KBM-7 (cell line): ENCODE data around the gene DNM1.

Experiments
- DNase-seq: peaks from one replicate; pipeline ENCODE4 v3.0.0-alpha.2; 2015
- in situ Hi-C: fragments of 300-500 bp; cut with MboI; formaldehyde crosslinking; loops from 2 replicates; pipeline ENCODE4 v1.14.3; 2020; ENCODE audit warnings: low sequenced_read_pairs, low pct_unique_long_range_greater_than_20kb, mixed read lengths

Gene DNM1

DNA sequence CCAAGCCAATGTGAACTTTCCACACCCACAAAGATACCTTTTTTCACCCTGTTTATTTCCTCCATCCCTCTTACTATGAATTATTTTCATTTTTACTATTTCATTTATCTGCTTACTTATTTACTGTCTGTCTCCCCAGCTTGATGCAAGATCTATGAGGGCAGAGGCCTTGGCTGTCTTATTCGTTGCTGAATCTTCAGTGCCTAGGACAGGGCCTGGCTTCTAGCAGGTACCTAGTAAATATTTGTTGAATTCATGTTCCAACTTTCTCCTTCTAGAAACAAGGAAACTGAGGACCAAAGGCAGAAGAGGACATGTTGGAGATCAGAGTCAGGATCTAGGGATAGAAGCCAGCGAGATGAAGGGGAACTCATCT lies 543 bp upstream of the DNM1 start:
- in situ Hi-C loops = no loop called here
- DNase-seq = no peak

DNA sequence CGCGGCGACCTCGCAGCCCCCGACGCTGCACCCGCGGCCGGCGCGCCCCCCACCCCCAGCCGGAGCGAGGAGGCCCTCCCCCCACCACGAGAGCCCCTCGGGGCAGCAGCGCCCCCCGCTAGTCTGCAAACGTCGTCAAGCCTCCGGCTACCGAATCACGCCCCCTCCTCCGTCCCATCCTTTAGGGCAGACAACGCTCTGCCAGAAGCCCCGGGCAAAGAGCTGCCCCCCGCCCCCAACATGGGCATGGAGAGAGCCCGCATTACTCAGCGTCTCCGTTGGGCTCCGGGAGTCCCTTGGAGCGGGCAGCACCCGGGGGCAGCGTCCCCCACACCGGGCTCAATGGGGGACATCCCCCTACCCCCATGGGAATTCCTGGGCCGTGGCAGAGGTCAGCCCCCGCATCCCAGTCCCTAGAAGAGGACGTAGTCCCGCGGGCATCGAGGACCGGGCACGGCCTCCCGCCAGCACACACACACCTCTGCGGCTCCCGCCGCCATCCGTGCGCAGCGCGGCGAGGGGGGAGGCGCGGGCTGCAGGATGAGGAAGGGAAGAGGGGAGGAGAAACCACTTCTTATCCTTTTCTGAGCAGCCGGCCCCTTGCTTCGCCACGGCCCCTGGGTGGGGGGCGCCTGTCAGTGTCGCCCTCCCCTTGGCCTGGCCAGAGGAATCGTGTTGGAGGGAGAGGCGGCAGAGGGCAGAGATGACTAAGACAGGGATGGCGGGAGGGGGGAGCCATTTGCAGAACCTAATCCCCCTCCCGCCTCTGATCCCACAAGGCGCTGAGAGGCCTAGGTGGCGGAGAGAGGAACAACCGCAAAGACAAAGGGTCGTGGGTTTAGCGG lies 750 bp downstream of the DNM1 start:
- in situ Hi-C loops = no loop called here
- DNase-seq = peak; percentile 78

DNA sequence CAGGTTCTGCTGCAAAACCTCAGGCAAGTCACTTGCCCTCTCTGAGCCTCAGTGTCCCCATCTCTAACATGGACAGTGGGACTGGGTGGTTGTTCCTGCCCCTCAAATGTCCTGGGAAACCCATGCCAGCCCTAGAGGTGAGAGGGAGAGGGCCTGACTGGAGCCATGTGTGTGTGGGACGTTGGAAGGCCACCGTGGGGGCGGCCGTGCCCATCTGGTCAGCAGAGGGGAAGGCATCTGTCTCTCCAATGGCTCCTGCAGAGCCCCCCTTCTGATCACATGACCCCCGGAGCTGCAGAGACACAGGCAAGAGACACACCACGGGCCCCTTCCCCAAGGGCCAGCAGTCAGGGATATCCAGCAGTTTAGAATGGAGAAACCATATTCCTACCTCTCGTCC lies 1.7 kb downstream of the DNM1 start:
- DNase-seq = no peak
- in situ Hi-C loops = no loop called here

DNA sequence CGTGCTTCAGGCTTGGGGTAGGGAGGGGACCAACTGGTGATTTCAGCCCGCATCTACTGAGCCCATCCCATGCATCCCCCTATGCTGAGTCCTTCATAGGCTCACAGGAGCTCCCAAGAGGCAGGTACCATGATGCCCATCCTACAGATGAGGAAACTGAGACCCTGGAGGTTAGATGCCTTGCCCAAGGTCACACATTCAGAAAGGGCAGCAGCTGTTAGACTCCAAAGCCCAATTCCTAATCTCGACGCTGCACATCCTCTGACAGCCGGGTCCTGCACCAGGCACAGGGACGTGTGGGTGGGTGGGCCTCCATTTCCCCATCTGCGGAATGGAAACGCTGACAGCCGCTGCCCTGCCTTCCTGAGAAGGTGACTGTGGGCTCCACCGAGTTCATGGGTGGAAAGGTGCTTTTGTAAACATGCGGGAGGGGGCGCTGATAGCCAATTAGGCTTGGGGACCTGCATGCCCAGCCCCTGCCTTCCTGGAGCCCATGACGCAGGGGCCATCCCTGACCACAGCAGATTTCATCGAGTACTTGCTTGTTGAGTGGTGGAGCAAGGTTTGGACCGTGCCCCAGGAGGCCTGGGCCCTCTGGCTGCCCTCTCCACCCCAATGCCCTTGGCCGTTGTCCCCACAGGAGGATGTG lies 2.2 kb downstream of the DNM1 start:
- no peak for DNase-seq
- in situ Hi-C loops = no loop called here

DNA sequence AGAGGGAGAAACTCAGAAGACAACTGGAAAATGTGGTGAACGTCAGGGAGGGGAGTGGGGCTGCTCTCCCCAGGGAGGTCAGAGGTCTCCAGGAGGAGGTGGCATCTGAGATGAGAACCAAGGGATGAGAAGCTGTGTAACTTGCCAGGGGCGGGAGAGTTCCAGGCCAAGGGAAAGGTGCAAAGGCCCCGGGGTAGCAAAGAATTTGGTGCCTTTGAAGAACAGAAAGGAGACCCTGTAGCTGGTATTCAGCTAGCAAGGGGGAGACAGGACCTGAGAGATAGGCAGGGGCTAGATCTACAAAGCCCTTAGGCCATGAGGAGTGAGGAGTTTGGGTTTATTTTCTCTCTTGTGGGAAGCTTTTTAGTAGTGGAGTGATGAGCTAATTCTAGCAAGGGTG lies 3.3 kb downstream of the DNM1 start:
- in situ Hi-C loops = no loop called here
- no peak for DNase-seq

DNA sequence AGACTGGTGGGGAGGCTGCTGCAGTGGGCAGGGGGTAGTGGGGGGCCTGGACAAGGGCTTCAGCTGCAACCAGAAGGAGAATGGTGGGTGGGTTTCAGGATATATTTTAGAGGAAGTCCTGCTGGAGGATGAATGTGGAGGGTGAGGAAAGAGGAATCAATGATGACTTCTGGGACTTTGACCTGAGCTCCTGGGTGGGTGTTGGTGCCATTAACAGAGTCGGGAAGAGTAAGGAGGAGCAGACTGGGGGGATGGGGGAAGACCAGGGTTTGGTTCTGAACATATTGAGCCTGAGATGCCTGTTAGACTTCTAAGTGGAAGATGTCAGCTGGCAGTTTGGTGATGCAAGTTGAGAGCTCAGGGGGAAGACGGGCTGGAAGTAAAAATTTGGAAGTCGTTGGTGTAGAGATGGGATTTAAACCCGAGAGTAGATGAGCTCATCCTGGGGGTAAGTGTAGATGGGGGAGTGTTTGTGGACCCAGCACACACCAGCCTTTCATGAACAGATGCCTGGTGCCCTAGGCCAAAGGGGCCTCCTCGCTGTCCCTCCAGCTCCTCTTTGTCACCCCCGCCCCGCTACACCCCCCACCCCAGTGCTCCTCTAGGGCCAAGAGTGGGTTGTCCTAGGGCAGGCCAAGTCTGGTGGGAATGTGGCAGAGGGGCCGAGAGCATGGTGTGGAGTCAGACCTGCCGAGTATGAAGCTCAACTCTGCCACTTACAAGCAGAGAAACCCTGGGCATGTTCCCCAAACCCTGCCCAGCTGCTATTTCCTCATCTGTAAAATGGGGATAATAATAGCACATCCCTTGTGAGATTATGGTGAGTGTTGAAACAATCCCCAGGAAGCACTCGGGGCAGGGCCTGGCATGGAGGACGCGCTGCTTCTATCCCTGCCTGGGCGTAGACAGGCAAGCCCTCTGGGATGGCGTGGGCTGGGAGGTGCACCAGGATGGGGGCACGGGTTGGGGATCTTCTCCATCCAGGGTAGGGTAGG lies 4.0 kb downstream of the DNM1 start:
- DNase-seq = no peak

DNA sequence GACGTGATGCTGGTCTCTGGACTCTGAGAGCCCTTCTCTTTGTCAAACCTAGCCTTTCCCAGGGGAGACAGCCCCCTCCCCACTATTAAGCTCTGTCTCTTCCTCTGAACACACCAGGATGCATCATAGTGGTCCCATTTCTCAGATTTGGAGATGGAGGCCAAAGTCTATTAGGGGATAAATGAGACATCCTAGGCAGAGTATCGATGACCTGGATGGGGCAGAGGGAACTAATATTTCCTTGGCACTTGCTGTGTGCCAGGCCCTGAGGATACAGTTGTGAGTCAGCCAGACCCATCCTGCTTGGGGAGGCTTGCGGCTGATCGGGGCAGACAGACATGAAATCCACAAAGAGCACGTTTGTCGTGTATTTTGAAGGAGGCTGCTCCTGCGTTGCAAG lies 5.2 kb downstream of the DNM1 start:
- in situ Hi-C loops = no loop called here
- no peak for DNase-seq

More for the DNA sequence above, 4.0 kb downstream of the DNM1 start:
- in situ Hi-C loops = no loop called here

DNA sequence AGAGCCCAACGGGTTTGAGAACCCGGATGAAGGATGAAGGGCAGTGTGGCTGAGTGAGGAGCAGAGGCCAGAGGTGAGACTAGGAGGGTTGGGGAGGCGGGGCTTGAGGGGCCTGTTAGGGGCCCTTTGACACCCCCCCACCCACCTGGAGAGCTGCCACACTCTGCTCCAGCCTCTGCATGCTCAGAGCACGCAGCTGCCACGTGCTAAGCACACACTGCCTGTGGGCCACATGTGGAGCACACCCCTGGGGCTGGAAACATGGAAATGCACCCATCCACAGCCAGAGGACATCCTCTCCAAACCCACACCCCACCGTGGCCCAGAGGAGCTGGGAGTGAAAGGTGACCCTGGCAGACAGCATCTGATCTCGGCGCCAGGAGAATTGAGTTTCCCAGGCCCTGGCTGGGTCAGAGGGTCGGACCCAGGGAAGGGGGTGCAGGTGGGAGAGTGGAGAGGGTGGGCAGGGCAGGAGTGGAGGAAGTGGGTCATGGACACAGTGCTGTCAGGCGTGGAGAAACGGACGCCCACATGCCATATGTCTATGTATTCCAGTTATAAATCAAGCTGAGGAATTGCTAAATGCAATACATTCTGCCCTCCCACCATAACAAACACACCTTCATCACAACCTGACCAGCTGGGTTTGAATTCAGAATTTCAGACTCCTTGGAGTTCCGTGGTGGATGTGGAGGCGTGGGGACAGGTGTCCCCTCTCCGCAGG lies 5.9 kb downstream of the DNM1 start:
- no peak for DNase-seq
- in situ Hi-C loops = no loop called here

DNA sequence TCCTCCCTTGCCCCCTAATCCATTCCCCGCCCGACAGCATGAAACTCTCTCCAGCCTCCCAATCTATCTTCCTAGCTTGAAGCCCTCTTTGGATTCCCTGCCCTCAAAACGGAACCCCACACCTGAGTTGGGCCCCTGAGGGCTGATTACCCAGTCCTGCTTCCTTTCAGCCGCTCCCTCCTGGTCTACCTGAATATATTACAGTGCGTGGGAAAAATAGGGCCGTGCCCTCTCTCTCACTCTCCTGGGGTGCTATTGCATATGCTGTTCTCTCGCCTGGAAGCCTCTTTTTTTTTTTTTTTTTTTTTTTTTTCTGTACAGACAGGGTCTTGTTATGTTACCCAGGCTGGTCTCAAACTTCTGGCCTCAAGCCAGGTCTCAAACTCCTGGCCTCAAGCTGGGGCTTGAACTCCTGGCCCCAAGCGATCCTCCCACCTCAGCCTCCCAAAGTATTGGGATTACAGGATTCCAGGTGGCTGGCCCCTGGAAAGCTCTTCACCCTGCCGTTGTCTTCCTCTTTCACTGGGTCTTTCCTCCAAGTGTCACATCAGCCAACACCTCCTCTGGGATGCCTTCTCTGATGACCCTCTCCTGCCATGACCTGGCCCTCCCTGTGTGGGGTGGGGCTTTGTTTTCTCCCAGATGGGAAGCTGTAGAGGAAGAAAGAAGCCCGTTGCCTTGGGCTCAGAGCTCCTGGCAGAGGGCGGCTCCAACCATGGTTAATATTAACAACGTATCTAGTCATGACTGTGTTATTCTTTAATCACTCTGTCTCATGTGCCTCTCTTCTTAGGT lies 8.2 kb downstream of the DNM1 start:
- in situ Hi-C loops = no loop called here
- DNase-seq = no peak

DNA sequence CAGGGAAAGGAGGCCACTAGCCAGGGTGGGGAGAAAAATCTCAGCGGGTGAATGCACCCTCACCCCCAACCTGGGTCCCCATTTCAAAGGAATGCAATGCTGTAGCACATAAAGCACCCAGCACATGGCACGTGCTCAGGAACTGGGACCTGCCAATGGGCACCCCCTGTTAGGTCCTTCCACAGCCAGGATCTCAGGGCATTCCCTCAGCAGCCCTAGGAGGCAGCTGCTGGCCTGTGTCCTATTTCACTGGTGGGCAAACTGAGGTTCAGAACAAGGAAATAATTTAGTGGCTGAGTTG lies 8.8 kb downstream of the DNM1 start:
- in situ Hi-C loops = no loop called here
- no peak for DNase-seq

DNA sequence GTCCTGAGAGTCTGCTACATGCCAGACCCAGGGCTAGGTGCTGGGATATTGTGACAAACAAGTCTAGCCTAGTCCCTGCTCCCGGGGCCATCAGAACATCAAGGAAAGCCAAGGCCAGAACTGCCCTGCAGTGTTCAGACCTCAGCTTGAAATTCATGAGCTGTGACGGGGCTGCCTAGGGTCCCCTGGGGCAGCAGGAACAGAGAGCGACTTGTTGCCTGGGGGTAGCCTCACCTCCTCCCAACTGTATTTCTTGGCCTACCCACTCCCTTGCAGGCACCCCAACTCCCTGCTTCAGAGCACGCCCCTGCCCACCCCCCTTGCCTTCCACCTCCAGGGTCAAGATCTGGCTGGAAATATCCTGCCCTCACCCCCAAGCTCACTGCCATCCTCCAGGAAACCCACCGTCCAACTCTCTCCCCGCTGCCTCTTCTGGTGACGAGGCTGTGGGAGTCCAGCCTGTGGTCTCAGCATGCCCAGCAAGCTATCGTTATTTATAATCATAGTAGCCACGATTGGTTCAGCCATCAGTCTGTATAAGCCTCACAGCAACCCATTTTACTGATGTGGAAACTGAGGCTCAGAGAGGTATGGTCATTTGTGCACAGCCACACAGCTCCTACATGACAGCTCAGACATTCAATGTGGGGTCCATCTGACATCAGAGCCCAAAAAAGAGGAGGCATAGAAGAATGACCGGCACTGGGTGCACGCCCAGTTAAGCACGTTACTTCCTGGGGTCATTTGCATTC lies 10.7 kb downstream of the DNM1 start:
- in situ Hi-C loops = no loop called here
- no peak for DNase-seq

DNA sequence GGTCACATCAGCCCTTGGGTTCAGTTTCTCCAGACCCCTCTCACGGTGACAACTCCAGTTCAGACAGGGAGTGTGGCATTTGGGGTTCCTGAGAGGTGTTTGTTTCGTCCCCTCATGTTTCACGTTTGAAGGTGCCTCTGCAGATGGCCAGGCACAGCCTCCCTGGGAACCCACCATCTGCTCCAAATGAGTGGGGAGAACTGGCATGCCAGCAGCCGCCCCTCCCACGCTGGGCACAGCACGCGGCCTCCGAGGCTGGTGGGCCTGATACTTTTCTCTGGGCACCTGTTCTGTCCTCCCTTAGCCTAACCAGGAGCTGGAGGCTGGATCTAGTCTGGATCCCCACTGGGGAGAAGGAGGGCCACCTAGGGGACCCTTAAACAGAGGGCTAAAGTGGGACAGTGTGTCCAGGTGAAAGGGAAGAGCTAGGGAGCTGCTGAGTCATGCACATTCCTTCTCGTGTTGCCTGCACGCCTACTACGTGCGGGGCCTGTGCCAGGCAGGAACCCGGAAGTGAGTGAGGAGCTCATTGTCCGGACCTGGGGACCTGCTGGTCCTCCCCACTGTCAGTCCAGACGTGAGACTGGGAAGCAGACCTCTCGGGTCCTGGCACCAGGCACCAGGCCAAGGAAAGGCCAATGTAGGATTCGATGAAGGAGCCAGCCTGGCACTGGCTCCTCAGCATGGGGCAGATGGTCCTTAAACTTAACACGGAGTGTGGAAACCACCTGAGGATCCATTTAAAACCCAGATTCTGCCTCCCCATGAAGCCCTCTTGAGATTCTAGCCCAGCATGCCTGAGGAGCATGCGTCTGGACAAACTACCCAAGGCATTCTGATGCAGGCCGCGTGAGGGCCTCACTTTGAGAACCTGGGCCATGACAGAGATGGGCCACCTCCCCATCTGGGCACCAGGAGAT lies 11.7 kb downstream of the DNM1 start:
- in situ Hi-C loops = no loop called here
- DNase-seq = no peak

DNA sequence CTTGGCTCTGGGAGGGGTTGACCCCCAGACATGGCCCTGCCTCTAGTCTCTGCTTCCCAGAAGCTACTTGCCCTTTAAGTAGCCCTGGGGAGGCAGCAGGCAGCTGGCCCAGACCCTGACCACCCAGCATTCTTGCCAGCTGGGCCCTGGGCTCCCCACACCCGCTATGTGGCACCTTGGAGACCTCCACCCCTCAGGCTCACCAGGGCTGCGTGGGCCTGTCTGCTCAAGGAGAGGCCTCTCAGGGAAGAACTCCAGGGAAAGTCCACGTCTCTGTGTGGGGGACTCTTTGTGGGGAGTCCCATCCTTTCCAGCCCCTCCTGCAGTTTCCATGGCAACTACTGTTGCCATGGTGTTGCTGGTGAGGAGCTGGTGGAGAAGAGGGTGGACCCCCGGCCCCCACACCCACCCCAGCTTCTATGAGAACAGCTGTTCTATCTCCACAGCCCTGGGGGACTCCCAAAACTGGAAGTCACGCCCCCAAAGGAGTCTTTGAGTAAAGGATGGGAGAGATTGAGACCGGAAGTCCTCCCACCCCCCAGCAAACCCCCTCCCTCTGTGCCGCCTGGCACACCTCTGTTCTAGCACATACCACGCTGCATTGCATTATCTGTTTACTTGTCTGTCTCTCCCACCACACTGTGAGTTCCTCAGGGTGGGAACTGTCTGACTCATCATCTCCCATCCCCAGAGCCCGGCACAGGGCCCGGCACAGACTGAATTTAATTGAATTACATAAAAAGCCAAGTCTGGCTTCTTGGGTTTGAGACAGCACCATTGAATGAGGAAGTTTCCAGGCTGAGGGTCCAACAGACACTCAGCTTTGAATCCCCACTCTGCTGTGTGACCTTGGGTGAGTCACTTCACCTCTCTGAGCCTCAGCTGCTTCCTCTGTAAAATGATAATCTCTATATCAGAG lies 12.6 kb downstream of the DNM1 start:
- no peak for DNase-seq
- in situ Hi-C loops = no loop called here

DNA sequence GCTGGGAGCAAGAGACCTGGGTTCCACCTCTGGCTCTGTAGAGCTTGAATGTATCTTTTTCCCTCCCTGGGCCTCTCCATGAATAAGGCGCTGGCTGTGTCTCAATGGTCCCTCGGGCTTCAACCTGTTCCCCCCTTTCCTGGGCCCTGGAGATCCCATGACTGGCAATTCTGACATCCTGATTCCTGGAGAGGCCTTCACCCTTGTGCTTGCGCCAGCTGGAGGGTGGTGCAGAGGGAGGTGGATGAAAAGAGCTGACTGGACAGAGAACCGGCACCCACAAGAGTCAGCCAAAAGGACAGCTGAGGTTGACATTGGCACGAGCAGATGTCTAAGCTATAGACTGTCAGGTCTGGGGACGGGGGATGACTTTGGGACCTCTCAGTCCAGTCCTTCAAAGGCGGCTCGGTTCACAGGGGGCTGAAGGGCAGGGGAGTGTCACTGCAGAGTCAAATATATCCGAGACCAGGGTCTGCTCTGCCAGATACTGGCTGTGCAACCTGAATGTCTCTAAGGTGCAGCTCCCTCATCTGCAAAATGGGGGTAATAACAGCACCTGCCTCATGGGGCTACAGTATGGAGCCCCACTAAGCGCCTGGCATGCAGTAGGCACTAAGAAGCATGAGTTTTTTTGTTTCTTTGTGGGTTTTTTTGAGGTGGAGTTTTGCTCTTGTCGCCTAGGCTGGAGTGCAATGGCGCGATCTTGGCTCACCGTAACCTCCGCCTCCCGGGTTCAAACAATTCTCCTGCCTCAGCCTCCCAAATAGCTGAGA lies 13.8 kb downstream of the DNM1 start:
- in situ Hi-C loops = no loop called here
- DNase-seq = no peak

DNA sequence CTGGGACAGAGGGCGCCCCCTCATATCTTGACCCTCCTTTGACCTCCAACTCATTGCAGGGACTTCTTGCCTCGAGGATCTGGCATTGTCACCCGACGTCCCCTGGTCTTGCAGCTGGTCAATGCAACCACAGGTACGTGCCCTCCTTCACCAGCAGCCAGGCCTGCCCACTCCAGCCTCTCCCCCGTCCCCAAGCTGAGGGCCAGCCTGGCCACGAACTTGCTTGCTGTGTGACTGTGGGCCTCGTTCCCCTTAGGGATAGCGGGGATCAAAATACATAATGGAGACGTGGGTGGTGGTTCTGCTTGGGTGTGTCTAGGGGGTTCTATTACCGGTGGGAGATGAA lies 15.0 kb downstream of the DNM1 start:
- no peak for DNase-seq
- in situ Hi-C loops = no loop called here
